Stimulated activated CD4-positive, alpha-beta T cell treated with anti-CD3 and anti-CD28 coated beads, Interleukin-15, amount 100 ng/mL, for 48 hours (primary cell): ENCODE results near the gene TRIM63.

Experiments
- DNase-seq, 2 donors: peaks; one replicate each; pipeline ENCODE4 v3.0.0-alpha.2; 2020; ENCODE audit warnings: low read depth in 2 of 2

The TRIM63 gene

DNA sequence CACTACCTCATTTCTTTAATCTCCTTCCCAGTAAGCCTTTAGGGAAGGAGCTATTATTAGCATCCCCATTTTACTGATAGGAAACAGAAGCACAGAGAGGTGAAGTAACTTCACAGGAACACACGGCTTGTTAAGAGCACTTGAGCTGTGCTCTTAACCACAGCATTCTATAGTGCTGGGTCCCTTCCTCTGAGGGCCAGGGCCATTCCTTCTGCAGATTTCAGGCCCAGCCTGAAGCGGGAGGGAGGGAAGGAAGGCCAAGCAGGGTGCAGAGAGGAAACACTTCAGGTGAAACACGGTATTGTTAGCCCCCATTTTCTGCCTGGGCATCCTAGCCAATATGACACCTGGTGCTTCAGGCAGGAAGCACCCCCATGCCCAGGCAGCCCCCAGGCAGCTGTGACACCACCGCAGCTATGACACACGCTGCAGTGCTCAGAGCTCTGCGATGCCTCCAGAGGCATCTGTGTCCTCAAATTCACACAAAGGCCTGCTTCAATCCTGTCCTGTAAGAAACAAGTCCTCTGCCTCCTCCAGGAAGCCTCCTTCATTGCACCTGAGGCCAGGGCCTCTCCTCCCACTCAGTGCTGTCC, 50.4 kb downstream of the TRIM63 start:
- no peak for DNase-seq

DNA sequence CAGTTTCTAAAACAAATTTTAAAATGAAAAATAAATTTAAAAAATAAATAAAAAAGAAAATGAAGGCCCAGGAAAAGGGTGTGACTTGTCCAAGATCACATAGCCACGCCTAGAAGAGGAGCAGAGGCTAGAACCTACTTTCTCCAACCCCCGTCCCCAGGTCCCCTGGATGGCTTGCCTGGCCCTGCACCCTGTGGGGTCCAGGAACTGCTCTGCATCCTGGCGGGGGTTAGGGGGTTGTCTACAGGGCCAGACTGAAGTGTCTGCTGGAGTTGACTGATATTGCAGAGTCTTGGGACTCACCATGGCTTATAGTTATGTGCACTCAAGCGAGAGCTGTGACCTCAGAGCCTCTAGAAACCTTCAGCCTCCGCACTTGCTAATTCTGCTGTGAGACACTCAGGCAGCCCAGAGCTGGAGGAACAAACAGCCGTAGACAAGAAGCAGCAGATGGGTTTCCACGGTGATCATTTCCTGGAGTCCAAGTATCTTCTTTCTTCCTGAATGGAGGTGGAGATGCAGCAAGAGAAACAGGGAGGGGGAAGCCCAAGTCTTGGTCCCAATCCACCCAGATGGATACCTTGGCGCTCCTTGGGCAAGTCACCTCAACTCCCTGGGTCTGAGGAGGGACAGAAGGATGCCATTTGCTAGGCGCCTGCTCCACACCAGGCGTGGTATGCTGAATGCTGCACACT, 51.0 kb downstream of the TRIM63 start:
- DNase-seq = no peak

DNA sequence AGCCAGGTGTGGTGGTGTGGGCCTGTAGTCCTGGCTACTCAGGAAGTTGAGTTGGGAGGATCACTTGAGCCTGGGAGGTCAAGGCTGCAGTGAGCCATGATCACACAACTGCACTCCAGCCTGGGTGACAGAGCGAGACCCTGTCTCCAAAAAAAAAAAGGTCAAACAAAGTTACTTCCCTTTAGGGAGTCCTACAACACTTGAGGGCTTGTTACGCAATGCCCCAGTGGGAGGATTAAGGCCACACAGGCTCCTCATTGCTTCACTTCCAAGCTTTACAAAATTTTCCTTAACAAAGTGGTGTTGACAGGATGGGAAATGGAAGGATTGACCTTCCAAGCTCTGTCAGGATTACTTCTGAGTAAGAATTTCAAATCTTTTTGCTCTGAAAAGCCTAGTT, 52.1 kb downstream of the TRIM63 start:
- no peak for DNase-seq

DNA sequence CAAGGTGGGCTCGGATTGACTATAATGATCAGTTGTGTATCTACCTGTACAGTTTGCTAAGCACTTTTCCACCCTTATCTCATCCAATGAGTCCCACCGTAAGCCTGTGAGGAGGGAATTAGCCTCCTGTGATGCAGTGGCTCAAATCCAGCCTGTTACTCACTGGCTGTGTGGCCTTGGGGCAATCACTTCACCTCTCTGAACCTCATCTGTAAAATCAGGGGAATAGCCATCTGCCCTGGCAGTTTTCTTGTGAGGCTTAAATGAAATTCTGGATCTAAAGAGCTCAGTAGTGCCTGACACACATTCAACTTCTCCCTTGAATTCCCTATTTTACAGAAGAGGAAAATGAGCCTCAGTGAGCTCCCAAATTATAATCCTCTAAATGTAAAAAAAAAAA, 53.3 kb downstream of the TRIM63 start:
- no peak for DNase-seq

DNA sequence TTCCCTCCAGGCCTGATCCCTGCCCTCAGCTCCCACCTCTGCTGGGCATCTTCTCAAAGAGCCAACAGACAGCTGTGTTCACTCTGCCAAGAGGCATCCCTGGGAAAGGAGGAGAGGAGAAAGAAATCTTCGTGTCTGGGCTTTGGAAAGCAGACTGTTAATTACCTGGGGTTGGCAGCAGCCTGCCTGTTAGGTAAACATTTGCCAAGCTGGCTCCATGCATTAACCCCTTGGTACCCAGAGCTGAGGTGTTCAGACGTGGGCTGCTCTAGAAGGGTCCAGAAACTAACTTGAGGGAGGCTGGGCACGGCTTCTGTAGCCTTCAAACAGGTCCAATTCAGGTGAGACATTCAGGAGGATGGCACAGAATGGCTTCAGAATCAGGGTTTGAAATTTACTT, 54.6 kb downstream of the TRIM63 start:
- no peak for DNase-seq

DNA sequence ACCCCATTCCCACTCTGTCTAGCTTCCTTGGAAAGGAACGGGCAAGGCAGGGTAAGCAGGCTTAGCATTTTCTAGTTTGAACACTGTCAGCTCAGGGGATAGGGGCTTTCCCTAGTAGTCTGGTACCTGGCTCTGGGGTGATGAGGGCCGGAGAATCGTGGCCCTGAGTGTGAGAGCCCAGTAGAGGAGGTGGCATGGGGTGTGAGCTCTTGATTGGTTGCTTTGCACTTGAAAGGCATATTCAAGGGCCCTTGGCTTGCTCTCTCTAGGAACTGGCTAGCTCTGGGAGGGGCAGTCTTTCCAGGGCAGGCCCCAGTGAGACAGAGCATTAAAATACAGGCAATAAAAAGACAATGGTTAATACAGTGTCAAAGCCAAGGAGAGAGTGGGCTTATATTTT, 56.6 kb downstream of the TRIM63 start:
- no peak for DNase-seq

DNA sequence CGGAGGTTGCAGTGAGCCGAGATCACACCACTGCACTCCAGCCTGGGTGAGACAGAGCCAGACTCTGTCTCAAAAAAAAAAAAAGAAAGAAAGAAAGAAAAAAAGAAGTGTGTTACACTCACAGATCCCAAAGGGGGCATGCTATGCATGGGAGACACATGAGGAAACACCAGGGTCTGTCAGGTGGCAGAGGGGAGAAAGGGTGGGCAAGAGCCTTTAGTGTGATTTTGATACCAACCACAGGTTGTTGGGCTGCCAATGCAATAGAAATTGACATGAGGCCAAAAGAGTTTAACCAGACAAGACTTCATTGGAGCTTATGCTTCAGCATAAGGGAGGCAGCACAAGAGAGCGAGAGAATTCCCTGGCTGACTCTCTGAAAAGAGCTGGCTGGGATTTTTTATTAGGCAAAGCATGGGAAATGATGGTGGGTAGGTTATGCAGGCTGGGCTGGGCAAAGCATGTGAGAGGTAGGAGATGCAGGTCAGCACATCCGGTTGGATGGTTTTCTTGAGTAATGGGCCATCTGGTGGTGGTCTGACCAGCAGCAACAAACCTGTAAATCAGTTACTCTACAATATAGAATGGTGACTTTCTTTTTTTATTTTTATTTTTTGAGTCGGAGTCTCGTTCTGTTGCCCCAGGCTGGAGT, 57.5 kb downstream of the TRIM63 start:
- DNase-seq = no peak

DNA sequence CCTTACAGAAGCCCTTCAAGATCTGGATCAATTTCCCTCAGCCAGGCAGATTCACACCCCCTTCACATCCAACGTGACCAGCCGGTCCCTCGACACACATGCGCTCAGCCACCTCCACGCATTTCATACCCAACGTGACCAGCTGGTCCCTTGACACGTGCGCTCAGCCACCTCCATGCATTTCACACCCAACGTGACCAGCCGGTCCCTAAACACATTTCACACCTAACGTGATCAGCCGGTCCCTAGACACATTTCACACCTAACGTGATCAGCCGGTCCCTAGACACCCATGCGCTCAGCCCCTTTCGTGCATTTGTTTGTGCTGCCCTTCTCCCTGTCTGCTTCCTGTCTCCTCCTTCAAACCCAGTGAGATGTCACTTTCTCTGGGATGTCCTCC, 60.7 kb downstream of the TRIM63 start:
- DNase-seq = no peak

DNA sequence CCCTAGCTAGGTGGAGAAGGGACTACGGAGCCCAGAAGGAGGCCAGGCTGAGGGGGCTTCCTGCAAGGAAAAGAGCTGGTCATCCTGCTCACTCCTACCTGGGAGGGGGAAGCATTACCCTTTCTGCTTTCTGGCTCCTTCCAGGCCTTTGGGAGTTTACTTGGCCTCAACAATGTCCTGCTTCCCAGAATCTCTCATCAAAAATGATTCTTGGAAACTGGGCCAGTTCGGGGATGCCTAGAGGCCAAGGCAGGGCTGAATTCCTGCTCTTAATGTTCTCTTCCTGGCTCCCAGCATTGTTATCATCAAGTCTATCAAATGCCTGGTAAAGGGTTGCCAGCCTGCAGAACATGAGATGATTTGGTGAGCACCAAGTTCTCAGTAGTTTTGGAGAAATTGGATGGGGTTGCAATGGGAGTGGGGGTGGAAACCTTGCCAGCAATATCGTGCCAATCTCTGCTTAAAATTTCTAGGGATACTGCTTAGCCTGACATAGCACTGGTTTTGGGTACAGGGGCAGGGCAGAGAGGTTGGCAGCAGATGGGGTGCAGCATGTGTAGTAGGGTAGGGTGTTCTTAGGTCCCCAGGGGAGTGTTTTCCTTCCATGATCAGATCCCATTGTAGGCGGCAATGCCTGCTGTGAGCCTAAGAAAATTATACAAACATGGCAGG, 61.9 kb downstream of the TRIM63 start:
- DNase-seq = no peak

DNA sequence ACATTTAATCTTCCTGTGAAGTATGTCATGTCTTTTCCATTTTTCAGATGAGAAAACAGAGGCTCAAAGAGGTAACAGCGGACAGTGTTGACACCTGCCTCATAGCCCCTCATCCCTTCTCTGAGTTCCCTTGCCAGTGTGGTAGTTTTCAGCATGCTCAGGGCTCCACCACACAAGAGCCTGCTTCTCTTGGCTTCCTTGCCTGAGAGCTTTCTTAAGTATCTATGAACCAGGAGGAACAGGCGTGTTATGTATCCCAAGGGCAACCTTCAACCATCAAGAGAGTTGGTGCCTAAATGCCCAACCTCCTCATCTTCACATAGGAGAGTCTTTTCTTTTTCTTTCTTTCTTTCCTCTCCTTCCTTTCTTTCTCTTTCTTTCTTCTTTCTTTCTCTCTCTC, 63.7 kb downstream of the TRIM63 start:
- no peak for DNase-seq

DNA sequence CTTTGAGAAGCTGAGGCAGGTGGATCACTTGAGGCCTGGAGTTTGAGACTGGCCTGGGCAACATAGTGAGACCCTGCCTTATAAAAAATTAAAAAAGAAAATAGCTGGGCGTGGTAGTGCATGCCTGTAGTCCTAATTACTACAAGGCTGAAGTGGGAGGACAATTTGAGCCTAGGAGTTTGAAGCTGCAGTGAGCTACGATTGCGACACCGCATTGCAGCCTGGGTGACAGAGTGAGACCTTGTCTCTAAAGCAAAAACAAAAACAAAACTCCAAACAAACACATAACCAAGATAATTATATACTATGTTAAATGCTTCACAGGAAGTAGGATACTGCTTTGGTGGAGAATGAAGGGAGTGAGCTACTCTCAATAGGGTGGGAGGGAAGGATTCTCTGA, 64.2 kb downstream of the TRIM63 start:
- DNase-seq = no peak
